GM12892 (cell line): ENCODE data around the gene PDE1A.

Source experiments
- POLR2A ChIP-seq: IDR thresholded peaks from 2 replicates; pipeline ENCODE4 v1.6.1; 2011; ENCODE audit warnings: low read depth, low read length, control low read depth
- TAF1 ChIP-seq: IDR thresholded peaks from 2 replicates; pipeline ENCODE4 v1.6.1; 2011; ENCODE audit warnings: low read depth, mild to moderate bottlenecking, control low read depth, low read length, borderline replicate concordance

- TF ChIP-seq POLR2A (no peak), TAF1 (no peak)
These were observed 108.2 kb downstream of the PDE1A start for GRCh38 chr2:182318466-182319220.
